Inferior parietal cortex (tissue), 1 donor: ENCODE measurements around the gene CNKSR3.
A peak's percentile ranks its signal among the peaks of the same experiment; 100 is the strongest.

Experiments
- DNase-seq: peaks from one replicate; pipeline ENCODE4 v3.0.0-alpha.2; 2016; ENCODE audit errors: extremely low spot score

Gene CNKSR3

GRCh38 chr6:154350293-154350692 lies 160.2 kb downstream of the CNKSR3 start:
- DNase-seq, result no peak

- no peak for DNase-seq
Observed at GRCh38 chr6:154347981-154348380, 162.5 kb downstream of the CNKSR3 start.

- DNase-seq, result no peak
Observed at GRCh38 chr6:154345811-154346210, 164.7 kb downstream of the CNKSR3 start.

DNA sequence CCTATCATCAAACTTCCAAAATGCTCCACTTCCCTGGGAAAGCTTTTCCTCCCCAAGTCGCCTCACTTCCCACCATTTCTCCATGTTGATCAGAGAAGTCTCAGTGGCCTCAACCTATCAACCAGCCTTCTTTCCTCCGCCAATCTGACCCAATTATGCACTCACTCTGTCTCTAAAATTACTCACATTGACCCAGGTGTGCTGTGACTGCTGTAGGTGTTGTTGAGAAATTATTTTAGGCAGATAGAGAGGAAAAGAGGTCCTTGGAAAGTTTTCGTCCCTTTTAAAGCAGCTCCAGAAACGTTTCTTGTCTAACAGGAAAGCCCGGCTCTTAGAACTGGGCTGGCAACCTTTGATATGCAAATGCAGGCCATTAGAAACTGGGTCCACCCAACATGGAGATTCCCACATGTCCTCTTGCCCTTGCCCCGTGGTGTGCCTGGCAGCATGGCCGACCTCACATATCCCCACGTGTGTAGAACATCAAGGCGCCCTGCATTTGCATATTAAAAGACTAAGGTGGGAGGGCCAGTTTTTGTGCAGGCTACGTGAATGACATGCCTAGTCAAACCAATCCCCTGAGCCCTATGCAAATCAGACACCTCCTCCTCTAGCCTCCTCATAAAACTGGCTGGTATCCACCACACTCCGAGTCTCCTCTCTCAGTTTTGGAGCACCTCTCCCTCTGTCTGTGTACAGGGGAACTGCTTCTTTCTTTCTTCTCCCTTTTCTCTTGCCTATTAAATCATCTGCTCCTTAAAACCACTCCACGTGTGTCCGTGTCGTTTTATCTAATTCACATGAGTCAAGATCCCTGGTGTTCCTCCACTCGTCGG lies 166.8 kb downstream of the CNKSR3 start:
- DNase-seq, result peak; percentile 41

DNA sequence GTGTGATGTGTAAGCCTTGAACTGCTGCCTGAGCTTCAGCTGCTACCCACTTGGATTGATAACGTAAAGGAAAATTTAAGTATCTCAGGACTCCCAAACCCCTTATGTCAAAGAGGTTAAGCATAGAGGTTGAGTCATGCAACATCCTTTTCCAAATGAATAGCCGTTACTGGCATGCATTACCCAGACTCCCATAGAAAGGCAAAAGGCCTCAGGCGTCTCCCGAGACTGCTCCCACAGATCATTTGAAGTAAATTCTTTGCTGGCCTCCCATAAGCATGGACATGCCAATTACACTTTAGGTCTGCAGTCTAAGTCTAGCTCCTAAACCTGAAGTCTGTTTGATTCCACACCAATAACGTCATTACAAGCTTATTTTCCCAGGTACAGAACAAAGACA lies 168.6 kb downstream of the CNKSR3 start:
- no peak for DNase-seq

GRCh38 chr6:154341336-154341735 lies 169.1 kb downstream of the CNKSR3 start:
- no peak for DNase-seq
